Measurements from ENCODE around the gene AOX1. TPM values are rescaled to one million over a fixed set of nuclear protein-coding genes. Genes with fewer than 3 reads are reported as not detected.
"Not testable (repeated sequence)": the region's sequence is repeated elsewhere in the genome, so short reads cannot be mapped to it uniquely, and the experiment has no call there.

AOX1 gene
- polyA plus RNA-seq, 4 donors, result 2.1 to 17.1 (median 3.5) TPM

DNA sequence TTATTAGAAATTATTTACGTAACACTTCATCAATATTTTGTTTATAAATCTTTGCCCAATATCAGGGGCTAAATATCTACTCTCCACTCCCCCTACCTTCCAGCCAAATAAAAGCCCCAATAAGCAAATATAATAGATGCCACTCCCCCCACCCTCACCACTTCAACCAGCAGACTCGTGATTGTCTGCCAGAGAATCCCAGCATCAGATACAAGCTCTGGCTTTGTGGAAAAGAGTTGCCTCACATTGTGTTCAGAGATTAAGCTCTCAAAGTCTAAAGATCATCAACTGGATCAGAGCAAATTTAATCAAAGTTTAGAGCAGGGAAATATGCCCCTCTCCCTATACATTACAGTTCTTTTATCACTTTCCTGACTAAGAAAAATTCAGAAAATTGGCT is 39.5 kb downstream of the AOX1 start:
- DNase-seq (ENCODE audit: low read depth in 4 of 4, low spot score in 3 of 4), result no peak

DNA sequence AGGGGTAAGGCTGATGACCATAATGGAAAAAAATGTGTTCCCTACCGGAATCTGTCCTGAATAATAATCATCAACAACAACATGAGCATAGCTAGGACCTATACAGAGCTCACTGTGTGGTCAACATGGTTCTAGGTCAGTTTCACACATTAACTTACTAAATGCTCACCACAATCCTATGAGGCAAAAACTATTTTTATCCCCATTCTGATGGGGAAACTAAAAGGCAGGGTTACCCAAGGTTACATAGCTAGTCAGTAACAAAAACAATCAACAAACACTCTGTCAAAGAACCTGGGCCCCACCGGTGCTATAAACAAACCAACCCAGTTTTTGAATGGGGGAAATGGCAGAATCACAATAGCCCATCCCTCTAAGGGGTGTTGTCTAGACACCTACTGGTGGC is 40.1 kb downstream of the AOX1 start:
- no peak for DNase-seq (ENCODE audit: low read depth in 4 of 4, low spot score in 3 of 4)

DNA sequence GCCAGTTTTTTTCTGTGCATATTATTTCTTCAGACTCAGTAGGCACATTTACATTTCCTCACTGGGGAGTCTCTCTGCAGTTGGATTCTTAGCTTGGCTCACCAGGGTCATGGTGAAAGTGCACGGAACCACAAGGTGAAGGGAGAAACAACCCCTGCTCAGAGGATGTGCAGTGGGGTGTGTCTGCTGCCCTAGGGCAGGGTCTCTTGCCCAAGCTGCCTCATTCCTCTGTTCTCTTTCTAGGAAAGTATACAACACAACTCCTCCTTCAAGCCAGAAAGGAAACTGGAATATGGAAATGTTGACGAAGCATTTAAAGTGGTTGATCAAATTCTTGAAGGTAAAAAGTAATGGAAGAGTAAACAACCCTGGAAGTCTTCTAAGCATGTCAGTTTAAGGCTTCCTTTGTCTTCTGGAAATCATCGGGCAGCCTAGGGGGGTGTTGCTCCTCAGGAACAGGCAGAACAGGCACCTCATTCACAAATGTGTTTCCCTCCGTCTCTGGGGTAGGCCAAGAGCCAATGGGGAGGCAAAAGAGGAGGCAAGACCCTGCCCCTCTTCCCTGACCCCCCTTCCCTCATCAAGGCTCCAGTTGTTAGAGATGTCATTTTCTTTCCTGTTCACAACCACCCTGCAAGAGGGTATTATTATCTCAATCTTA is 41.4 kb downstream of the AOX1 start:
- DNase-seq (ENCODE audit: low read depth in 4 of 4, low spot score in 3 of 4), result no peak

DNA sequence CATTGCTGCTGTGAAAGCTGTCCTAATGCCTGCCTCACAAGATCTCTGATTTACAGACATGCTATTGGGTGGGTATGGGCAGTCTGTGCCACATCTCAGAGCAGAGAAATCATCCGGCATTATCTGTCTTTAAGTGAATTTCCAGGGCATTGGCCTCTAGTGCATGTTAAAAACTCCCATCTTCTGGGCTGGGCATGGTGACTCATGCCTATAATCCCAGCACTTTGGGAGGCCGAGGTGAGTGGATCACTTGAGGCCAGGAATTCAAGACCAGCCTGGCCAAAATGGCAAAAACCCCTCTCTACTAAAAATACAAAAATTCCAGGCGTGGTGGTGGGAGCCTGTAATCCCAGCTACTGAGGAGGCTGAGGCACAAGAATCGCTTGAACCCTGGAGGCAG is 42.6 kb downstream of the AOX1 start:
- DNase-seq (ENCODE audit: low read depth in 4 of 4, low spot score in 3 of 4), result not testable (repeated sequence)

DNA sequence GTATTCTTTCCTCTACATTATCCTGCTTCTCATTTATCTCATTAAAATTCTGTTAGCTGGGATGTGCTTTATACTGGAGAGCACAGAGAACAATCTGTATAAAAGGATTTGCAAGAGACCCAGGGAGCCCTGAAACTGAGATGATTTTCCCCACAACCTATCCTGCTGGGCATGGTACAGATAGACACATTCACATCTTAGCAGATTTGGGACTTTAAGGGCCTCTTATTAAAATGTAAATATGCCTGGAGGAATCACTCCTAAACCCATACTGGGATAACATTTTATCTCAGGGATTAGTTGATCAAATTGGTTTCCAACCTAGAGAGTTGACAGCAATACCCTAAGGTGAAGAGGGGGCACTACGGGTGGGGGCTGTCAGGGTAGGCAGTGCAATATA is 45.5 kb downstream of the AOX1 start:
- no peak for DNase-seq (ENCODE audit: low read depth in 4 of 4, low spot score in 3 of 4)

DNA sequence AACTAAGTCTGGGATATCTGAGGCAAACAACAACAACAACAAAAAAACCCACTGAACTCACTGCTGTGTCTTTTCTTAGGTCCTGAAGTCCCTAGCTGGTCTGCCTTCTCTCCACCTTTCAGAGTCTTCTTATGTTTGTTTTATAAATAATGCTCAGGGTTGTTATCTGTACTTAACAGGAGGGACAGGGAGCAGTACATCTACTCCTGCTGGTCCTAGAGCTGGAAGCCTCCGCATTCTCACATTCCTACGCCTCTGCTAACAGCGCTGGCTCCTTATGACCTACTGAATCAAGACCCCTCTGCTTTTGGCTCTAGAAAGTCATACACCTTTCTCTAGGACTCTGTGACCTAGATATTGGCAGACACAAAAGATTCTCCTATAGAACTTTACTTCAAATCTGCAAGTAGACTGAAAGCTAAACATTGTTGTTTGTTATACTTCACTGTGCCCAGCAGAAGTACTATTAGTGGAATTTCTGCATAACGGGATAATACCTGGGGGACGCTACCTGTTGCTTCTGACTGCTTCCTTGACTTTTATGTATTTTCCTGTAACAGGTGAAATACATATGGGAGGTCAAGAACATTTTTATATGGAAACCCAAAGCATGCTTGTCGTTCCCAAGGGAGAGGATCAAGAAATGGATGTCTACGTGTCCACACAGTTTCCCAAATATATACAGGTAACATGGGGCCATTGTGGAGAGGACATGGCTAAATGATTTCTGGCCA is 48.6 kb downstream of the AOX1 start:
- DNase-seq (ENCODE audit: low read depth in 4 of 4, low spot score in 3 of 4), result no peak

DNA sequence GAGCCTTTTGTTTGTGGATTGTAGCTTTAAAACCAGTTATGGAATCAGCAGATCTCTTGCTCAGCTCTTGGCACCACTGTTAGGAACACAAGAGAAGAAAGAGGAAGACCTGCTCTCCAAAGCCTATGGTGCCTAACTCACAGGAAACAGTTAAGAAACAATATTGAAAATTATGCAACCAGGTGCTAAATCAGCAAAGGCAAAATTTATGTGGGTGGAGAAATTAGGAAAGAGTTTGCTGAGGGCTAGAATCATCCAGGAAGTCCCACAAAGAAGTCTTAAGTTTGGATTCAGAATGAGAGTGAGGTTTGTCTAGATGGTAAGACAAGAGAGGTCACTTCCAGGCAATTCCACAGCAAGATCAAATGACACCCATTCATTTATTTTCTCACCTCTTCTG is 49.4 kb downstream of the AOX1 start:
- DNase-seq (ENCODE audit: low read depth in 4 of 4, low spot score in 3 of 4), result no peak

DNA sequence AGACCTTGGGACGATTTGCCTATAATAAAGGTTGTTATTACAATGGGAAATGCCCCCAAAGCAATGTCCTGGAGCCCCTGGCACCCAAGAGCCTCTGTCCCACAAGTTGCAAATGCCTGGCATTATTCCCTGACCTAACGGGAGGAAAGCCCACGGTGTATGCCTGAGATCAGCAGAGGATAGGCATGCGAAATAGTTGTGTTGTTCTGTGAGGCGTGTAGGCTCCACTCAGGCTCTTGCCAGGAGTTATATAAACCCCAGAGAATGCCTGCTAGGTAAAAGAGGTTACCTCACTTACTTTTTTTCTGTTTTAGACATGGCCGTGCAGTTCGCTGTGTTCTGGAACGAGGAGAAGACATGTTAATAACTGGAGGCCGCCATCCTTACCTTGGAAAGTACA is 52.1 kb downstream of the AOX1 start:
- DNase-seq (ENCODE audit: low read depth in 4 of 4, low spot score in 3 of 4), result no peak

DNA sequence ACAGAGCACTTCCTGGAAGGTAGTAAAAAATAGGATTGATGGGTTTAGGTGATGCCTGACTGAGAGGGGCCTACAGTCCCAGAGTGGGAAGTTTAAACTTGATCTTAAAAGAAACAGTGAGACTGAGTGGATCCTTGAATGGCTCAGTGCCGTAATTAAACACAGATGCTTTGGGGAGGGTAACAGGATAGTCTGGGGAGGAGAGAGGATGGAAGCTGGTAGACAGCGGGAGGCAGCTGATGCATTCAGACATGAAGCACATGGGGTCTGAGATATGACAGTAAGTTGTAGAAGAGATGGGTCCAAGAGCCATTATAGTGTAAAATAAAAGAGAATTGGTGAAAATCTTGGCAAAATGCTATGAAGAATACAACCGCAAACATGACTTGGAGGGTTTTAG is 54.4 kb downstream of the AOX1 start:
- no peak for DNase-seq (ENCODE audit: low read depth in 4 of 4, low spot score in 3 of 4)

DNA sequence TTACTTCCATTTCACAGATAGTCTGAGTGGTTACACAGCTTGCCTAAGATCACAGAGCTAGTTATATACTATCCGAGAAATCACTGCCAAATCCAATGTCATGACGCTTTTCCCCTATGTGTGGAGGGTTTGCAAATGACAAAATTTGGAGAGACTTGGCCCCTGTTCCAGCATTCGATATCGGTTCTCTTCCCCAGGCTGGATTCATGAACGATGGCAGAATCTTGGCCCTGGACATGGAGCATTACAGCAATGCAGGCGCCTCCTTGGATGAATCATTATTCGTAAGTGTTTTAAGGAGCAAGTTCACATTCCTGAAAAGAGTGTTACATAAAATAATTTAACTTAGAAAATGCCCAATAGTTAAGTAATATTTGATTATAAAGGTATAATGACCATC is 55.1 kb downstream of the AOX1 start:
- DNase-seq (ENCODE audit: low read depth in 4 of 4, low spot score in 3 of 4), result no peak

DNA sequence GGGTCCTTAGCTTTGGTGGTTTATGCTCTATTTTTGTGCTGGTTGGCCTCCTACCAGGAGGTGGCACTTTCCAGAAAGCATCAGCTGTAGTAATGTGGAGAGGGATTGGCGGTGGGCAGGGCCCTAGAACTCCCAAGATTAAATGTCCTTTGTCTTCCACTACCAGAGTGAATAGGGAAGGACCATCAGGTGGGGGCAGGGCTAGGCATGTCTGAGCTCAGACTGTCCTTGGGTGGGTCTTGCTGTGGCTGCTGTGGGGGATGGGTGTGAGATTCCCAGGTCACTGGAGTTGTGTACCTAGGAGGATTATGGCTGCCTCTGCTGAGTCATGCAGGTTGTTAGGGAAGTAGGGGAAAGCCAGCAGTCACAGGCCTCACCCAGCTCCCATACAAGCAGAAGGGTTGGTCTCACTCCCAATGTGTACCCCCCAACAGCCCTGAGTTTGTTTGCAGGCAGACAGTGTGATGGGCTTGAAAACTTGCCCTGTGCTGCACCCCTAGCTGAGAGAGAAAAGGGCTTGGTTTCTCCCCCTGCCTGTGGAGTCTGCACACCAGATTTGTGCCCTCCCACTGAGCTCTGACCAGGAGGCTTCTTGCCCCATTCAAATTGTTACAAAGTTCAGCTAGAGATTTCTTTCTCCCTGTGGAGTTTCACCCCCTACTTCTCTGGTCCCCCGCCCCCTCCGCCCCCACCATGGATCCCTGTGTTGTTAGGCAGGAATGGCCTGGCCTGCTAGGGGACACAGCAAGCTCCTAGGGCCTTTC is 62.9 kb downstream of the AOX1 start:
- not testable (repeated sequence) for DNase-seq (ENCODE audit: low read depth in 4 of 4, low spot score in 3 of 4)

DNA sequence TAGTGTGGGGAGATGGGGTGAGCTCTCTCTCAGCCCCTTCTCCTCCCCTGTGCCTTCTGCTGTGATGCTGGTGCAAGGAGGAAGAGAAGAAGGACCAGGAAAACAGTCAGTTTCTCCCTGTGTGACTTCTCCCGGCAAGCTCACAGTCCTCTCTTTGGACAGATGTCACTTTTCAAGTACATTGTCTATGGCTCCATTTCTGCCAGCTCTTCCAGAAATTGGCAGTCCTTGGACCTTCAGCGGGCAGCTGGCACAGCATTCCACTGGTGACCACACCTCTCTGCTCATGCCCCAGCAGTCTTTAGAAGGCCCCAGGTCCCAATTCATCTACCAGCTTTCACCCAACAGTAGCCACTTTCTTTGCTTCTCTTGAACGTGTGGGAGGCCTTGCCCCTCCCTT is 63.9 kb downstream of the AOX1 start:
- no peak for DNase-seq (ENCODE audit: low read depth in 4 of 4, low spot score in 3 of 4)

DNA sequence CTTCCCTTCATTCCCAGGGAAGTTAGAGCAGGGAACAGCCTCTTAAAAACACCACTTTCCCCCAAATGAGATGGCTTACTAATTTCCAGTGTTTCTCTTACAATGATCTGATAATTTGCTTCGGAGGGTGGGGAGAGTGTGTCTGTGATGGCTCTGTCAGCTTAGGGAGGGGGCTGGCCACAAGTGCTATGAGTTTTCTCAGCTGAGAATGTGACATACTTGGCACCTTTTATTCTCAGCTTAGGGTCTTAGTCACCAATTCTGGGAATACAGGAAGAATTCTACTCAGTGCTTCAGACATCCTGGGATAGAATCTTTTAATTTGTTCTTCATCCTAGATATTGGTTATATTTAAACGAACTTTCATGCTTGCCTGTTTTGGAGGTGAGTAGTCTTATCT is 64.4 kb downstream of the AOX1 start:
- DNase-seq (ENCODE audit: low read depth in 4 of 4, low spot score in 3 of 4), result no peak

DNA sequence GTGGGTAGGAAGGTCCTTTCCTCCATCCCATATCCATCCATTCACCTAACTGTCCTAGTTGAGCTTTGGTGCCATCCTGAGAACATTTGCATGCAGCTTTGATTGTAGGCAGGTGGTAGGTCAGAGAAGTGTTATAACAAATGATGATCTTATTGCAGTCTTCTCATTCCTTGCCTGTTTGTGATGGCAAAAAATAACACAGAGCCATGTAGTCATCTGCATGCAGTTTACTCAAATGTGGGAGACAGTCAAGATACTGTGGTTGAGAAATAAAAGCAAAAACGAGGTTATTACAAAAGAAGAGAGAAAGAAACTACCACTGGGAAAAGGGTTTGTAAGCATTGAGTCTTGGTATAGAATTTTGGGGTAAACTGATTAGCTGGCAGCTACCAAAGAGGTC is 66.3 kb downstream of the AOX1 start:
- no peak for DNase-seq (ENCODE audit: low read depth in 4 of 4, low spot score in 3 of 4)

DNA sequence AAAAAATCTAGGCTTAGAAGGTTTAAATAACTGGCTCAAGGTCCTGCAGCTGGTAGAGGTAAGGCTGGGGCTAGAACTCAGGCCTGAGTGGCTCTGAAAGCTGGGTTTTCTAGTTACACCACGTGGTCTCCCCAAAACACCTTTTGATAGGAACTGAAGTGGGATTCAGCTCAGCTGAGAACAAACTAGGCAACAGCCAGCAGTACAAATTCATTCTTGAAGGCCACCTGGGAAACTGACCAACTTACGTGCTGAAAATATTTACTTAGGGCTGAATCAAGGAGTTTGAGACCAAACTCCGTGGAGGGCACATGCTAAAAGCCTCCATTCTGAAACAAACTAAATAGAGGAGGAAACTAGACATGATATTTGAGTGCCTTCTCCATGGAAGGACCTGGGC is 67.2 kb downstream of the AOX1 start:
- DNase-seq (ENCODE audit: low read depth in 4 of 4, low spot score in 3 of 4), result no peak

DNA sequence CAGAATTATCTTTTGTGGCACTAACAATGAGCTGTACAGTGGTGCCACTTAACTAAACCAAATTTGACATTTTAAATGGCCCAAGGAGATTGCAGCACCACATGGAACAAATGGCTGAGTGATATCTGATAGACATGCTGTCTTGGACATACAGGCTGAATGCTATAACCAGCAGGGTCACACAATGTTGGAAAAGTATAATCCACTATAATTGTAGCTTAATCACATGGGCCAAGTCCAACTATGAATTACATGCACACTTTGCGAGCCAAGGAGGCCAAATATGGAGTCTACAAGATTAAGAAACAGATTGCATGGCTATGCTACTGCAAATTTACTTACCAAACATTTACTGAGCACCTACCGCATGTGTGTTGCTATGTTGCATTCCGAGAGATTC is 69.0 kb downstream of the AOX1 start:
- no peak for DNase-seq (ENCODE audit: low read depth in 4 of 4, low spot score in 3 of 4)

DNA sequence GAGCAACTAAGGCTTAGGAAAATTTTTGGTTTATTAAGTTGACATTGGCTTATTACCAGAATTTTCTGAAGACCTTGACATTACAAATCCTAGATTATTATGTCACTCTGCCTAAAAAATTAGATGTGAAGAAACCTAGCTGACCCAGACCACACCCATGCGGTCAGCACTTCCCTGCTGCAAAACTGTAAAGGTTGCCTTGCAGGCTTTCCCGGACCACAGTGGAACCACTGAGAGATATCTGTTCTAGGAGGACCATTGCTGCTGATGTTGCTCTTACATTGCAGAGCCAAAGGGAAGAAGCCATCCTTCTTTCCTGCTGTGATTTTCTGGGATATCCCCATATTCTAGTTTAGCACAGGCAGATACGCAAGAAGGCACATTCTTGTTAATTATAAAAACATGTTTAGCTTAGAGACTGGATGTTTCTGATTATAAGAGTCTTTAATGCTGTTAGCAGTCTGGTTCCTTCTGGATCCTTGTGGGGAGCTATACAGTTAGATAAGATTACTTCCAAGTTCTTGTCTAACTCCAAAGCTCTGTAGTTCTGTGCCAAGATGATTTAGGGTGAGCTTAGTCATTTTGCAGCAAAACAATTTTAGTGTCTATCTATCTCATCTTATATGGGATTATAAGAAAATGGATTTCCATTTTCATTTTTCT is 70.2 kb downstream of the AOX1 start:
- no peak for DNase-seq (ENCODE audit: low read depth in 4 of 4, low spot score in 3 of 4)

DNA sequence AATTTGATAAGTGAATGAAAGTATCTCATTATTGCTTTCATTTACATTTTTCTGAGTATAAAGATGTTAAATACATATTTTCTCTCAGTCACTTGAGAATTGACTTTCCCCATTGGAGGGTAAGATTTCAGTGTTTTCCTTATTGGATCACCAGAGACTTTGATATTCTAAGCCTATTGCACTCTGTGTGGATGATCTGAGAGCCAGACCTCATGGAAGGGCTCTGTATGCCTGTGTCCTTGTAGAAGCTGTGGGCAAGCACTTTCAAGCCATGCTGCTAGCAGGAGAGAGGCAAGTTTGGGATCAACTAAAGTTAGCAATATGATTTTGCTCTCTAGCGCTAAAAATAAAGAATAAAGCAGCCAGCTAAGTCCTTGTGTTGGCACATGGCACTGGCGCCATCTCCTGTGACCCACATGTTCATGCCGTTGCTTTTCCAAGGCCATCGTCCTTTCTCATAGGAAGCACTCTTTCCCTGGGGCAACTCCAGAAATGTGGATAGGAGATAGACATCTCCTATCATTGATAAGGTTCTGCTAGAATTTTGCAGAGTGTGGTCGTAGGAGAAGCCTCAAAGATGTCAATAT is 72.6 kb downstream of the AOX1 start:
- no peak for DNase-seq (ENCODE audit: low read depth in 4 of 4, low spot score in 3 of 4)

DNA sequence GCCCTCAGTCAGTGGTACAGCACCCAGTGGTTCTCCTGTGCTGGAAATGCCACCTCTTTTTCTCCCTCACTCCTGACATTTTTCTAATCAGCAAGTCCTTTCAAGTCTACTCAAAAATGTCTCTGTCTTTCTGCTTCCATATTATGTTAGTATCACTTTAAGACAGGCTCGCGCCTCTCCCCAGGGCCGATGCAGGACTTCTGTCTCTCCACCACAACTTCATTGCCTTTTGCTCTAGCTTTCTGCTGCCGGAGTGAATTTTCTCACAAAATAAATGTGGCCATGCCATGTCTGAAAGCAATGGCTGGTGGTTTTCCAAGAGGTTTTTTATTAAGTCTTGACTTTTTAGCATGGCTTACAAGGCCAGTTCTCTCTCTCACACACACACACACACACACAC is 73.6 kb downstream of the AOX1 start:
- DNase-seq (ENCODE audit: low read depth in 4 of 4, low spot score in 3 of 4), result no peak

DNA sequence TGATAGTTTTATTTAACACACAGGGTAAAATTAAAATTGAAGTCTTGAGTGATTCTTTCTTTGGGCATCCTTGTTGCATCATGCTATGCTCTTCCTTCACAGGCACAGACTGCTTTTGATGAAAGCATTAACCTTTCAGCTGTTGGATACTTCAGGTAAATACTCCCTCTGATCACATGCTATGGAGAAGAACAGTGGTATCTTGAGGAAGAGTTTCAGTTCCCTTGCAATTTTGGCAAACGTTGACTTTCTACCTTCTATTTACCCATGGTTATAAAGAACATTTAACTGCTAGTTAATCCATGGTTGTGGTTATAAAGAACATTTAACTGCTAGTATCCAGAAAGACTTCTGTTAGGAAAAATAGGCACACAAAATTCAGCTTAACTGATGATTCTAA is 75.7 kb downstream of the AOX1 start:
- DNase-seq (ENCODE audit: low read depth in 4 of 4, low spot score in 3 of 4), result no peak

DNA sequence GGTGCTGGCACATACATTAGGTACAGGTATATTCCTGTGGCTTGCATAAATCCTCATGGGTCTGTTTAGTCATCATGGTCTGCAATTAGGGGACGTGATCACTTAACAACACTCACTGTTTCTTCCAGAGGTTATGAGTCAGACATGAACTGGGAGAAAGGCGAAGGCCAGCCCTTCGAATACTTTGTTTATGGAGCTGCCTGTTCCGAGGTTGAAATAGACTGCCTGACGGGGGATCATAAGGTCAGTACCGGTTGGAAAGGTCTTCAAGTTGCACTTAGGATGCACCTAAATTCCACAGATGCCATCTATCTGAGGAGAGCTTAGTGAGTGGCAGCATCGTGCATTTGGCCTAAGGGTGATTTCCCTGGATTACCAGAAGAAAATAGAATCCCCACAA is 76.9 kb downstream of the AOX1 start:
- DNase-seq (ENCODE audit: low read depth in 4 of 4, low spot score in 3 of 4), result no peak
